K562 (cell line): ENCODE measurements around the gene ORC4. TPM values are rescaled to one million over a fixed set of nuclear protein-coding genes. Genes with fewer than 3 reads are reported as not detected.

Experiments
- ATAC-seq: fragments of 200-7000 bp; cut with Tn5 transposase; 3 replicates; pipeline ENCODE4 v1.9.1; 2020; ENCODE audit warnings: moderate library complexity
- BruUV-seq: library from RNA; stranded (reverse); fragments of 400-500 nt; replicated peaks from 2 replicates; lab custom pipeline; 2021; lab: Mats Ljungman, UMichigan
- CTCF ChIA-PET: fragments of 300-600 bp; formaldehyde crosslinking; extraction: SDS; loops from one replicate; lab custom pipeline; 2021; ENCODE audit warnings: low intra/inter-chr PET ratio; lab: Yijun Ruan, JAX
- POLR2A ChIA-PET: fragments of 300-600, 350-650 bp; sonication (Branson Sonifier 250); formaldehyde crosslinking; extraction: SDS; loops from one replicate; lab custom pipeline; 2021; ENCODE audit warnings: antibody characterized with exemption, inconsistent platforms; lab: Yijun Ruan, JAX
- DNase-seq, 4 experiments: peaks; one replicate each; pipeline versions ENCODE4 v3.0.0 to v3.0.0-alpha.2; 2011 to 2018; ENCODE audit warnings: low spot score in 3 of 4, mixed read lengths in 3 of 4; ENCODE audit errors: extremely low read depth in 1 of 4
- FAIRE-seq: peaks from 2 replicates; lab custom pipeline; 2011; peaks lifted over from hg19 to GRCh38; lab: Jason Lieb, UNC
- H2AFZ ChIP-seq: 2 replicates; pipeline ENCODE4 v1.6.0; 2011; ENCODE audit warnings: low read depth, low read length, control low read depth, inconsistent platforms
- H3K27ac ChIP-seq: fragments of 200-600 bp; 3 replicates; pipeline ENCODE4 v1.8.0; 2011; ENCODE audit warnings: low read depth, mild to moderate bottlenecking, control low read depth, inconsistent platforms, low read length, moderate library complexity, mixed read lengths; ENCODE audit errors: extremely low read depth
- H3K27me3 ChIP-seq, 2 experiments: fragments of 300-600 bp in 1 of 2; 2 replicates in 1 of 2; 3 replicates in 1 of 2; pipeline versions ENCODE4 v1.6.0 to v1.8.0; 2011; ENCODE audit warnings: inconsistent platforms in 2 of 2, low read length in 2 of 2, mild to moderate bottlenecking in 1 of 2, mixed read lengths in 1 of 2, moderate library complexity in 1 of 2; ENCODE audit not compliant: control insufficient read depth in 2 of 2, insufficient read depth in 2 of 2
- H3K36me3 ChIP-seq: fragments of 300-600 bp; 3 replicates; pipeline ENCODE4 v1.8.0; 2011; ENCODE audit warnings: mild to moderate bottlenecking, low read length, inconsistent platforms; ENCODE audit not compliant: control insufficient read depth, insufficient read depth
- H3K4me1 ChIP-seq, 2 experiments: fragments of 200-600 bp in 1 of 2; replicated peaks in 1 of 2; 2 replicates in 1 of 2; 3 replicates in 1 of 2; pipeline versions ENCODE4 v1.5.1 to v1.8.0; 2011; ENCODE audit warnings: inconsistent platforms in 2 of 2, low read length in 2 of 2, mild to moderate bottlenecking in 1 of 2, mixed read lengths in 1 of 2, moderate library complexity in 1 of 2; ENCODE audit not compliant: control insufficient read depth in 2 of 2, insufficient read depth in 2 of 2
- H3K4me2 ChIP-seq: 2 replicates; pipeline ENCODE4 v1.6.1; 2011; ENCODE audit warnings: low read length, control low read depth, inconsistent platforms, mixed read lengths; ENCODE audit not compliant: insufficient read depth
- H3K4me3 ChIP-seq: fragments of 200-600 bp; sonication (generic), shearing (Covaris generic); 2 replicates; pipeline ENCODE4 v1.5.1; 2016; ENCODE audit warnings: control low read depth, inconsistent platforms
- H3K79me2 ChIP-seq: fragments of 200-600 bp; 3 replicates; pipeline ENCODE4 v1.8.0; 2011; ENCODE audit warnings: low read length, inconsistent platforms; ENCODE audit not compliant: control insufficient read depth, insufficient read depth
- H3K9ac ChIP-seq, 2 experiments: 2 replicates each; pipeline versions ENCODE4 v1.6.0 to v1.6.1; 2011; ENCODE audit warnings: low read depth in 2 of 2, low read length in 2 of 2, control low read depth in 1 of 2, inconsistent platforms in 1 of 2, mild to moderate bottlenecking in 1 of 2, mixed read lengths in 1 of 2; ENCODE audit not compliant: insufficient read depth in 1 of 2
- H3K9me1 ChIP-seq: one replicate; pipeline ENCODE4 v1.6.0; 2011; ENCODE audit warnings: inconsistent platforms, mild to moderate bottlenecking, low read length, moderate library complexity; ENCODE audit not compliant: control insufficient read depth, insufficient read depth
- H3K9me3 ChIP-seq: replicated peaks from 2 replicates; pipeline ENCODE4 v1.5.1; 2011; ENCODE audit warnings: low read depth, low read length, inconsistent platforms; ENCODE audit not compliant: control insufficient read depth, insufficient read depth
- H4K20me1 ChIP-seq: replicated peaks from 2 replicates; pipeline ENCODE4 v1.6.1; 2011; ENCODE audit warnings: low read length, inconsistent platforms, mixed read lengths; ENCODE audit not compliant: control insufficient read depth, insufficient read depth
- ARID3A ChIP-seq: IDR thresholded peaks from 2 replicates; pipeline ENCODE4 v1.6.1; 2012; ENCODE audit warnings: low read depth, low read length, improper control_type of control experiment, borderline replicate concordance
- CUX1 ChIP-seq: fragments of 200-800 bp; sonication (Bioruptor generic); IDR thresholded peaks from 2 replicates; pipeline ENCODE4 v1.6.1; 2016; ENCODE audit warnings: missing genetic modification characterization, missing compliant biosample characterization
- HDAC2 ChIP-seq: fragments of 450-650 bp; IDR thresholded peaks from 2 replicates; pipeline ENCODE4 v1.6.1; 2016; ENCODE audit warnings: mild to moderate bottlenecking
- MAZ ChIP-seq, 2 experiments: fragments of 450-650 bp in 1 of 2; sonication (generic) in 1 of 2; formaldehyde crosslinking; IDR thresholded peaks in 1 of 2; conservative IDR thresholded peaks in 1 of 2; 2 replicates each; pipeline versions ENCODE4 v1.4.0 to v1.5.0; 2020; ENCODE audit warnings: mild to moderate bottlenecking in 1 of 2, missing genetic modification reagents in 1 of 2
- MECOM ChIP-seq: fragments of 250-450 bp; sonication (Bioruptor Pico); IDR thresholded peaks from 2 replicates; pipeline ENCODE4 v1.8.0; 2022; ENCODE audit warnings: inconsistent platforms
- MEF2D ChIP-seq: conservative IDR thresholded peaks from 2 replicates; pipeline ENCODE4 v1.6.1; 2016; ENCODE audit warnings: low read depth, missing genetic modification characterization, missing compliant biosample characterization
- MXI1 ChIP-seq: IDR thresholded peaks from 2 replicates; pipeline ENCODE4 v1.6.1; 2011; ENCODE audit warnings: low read depth, mild to moderate bottlenecking, improper control_type of control experiment, low read length
- SMAD1 ChIP-seq: fragments of 150-350 bp; IDR thresholded peaks from 2 replicates; pipeline ENCODE4 v1.6.1; 2014; ENCODE audit warnings: low read length, low read depth; ENCODE audit not compliant: partially characterized antibody
- SMAD4 ChIP-seq: fragments of 250-450 bp; sonication (Bioruptor Pico); conservative IDR thresholded peaks from 2 replicates; pipeline ENCODE4 v1.8.0; 2021; ENCODE audit warnings: inconsistent platforms, mild to moderate bottlenecking, moderate library complexity
- SMARCC2 ChIP-seq: fragments of 450-650 bp; IDR thresholded peaks from 2 replicates; pipeline ENCODE4 v1.6.1; 2017; ENCODE audit warnings: antibody characterized with exemption, moderate library complexity, mild to moderate bottlenecking, low read depth
- TCFL5 ChIP-seq: fragments of 250-450 bp; sonication (Bioruptor Pico); conservative IDR thresholded peaks from 2 replicates; pipeline ENCODE4 v1.6.1; 2021; ENCODE audit warnings: mild to moderate bottlenecking, moderate library complexity, matching md5 sums
- THRAP3 ChIP-seq: fragments of 450-650 bp; IDR thresholded peaks from 2 replicates; pipeline ENCODE4 v1.6.1; 2016; ENCODE audit warnings: mild to moderate bottlenecking, inconsistent platforms, borderline replicate concordance
- ZKSCAN8 ChIP-seq: fragments of 200-800 bp; sonication (Bioruptor generic); IDR thresholded peaks from 2 replicates; pipeline ENCODE4 v1.6.1; 2016; ENCODE audit warnings: missing genetic modification characterization, missing compliant biosample characterization
- ZNF589 ChIP-seq: fragments of 200-800 bp; sonication (Bioruptor generic); IDR thresholded peaks from 2 replicates; pipeline ENCODE4 v1.6.1; 2016; ENCODE audit warnings: low read depth, missing genetic modification characterization, missing compliant biosample characterization
- WGBS: fragments of 100-300 bp; shearing (Covaris generic); methylation state at CpG from one replicate; pipeline ENCODE4 v1.1.6; 2016; ENCODE audit warnings: low coverage, mixed read lengths; ENCODE audit not compliant: insufficient coverage; ENCODE audit errors: missing lambda C conversion rate; 5-methylcytosine and 5-hydroxymethylcytosine counted together
- in situ Hi-C: fragments of 300-500 bp; cut with MboI; formaldehyde crosslinking; loops from 4 replicates; pipeline ENCODE4 v1.15.0; 2018; ENCODE audit warnings: inconsistent platforms, mixed read lengths
- intact Hi-C: fragments of 100-400 bp; cut with micrococcal nuclease; formaldehyde crosslinking; loops from 2 replicates; pipeline ENCODE4 v1.14.2; 2022
- polyA plus RNA-seq, 8 experiments: library from polyadenylated mRNA; depleted of rRNA in 4 of 8; stranded (reverse) in 5 of 8; unstranded in 3 of 8; fragments of >200 nt; fragmentation: Nextera tagmentation in 2 of 8; fragmentation: Illumina TruSeq in 1 of 8; extraction: Ambion mirVana in 2 of 8; extraction: Trizol in 1 of 8; gene quantifications; 2 replicates each; pipeline versions ENCODE4 v1.2.1 to v1.2.3, GENCODE V29; 2011 to 2014; ENCODE audit warnings: inconsistent platforms in 1 of 8, missing spikeins in 1 of 8
- total RNA-seq, 7 experiments: library from RNA; depleted of rRNA in 6 of 7; stranded (reverse); fragments of >200 nt in 6 of 7; fragmentation: Illumina TruSeq in 2 of 7; extraction: Trizol in 2 of 7; gene quantifications; 2 replicates each; pipeline versions ENCODE4 v1.2.1 to v1.2.3, GENCODE V29; 2011 to 2021; ENCODE audit warnings: low replicate concordance in 1 of 7
- TF ChIP-seq, protein P1 (sequence below): fragments of 250-450 bp; sonication (Bioruptor Pico); IDR thresholded peaks from 2 replicates; pipeline ENCODE4 v1.4.0; 2020; ENCODE audit warnings: mild to moderate bottlenecking

ORC4 gene
- total and polyA plus RNA-seq, 9 of the 15 experiments (the other 6 are each of a cell fraction or from before 2014, with no cell fraction given) = 58.6 to 100 (median 70.5) TPM

DNA sequence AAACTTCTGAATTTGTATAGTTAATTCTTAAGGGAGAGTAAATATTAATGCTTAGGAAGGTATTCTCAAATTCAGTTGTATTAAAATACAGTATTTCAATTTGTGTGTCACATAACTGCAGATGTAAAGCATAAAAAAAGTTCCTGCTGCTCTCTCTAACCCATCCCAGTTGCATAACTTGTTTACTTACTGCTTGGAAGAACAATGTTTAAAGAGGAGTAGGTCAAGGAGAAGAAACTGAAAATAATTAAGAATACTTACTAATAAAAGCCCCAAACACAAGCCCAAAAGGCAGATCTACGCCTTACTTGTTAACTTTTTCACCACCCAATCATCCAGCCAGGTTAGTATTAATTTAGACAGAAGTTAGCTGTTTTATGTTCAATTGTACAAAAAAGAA is 81.2 kb downstream of the ORC4 start:
- CTCF ChIA-PET = no interaction called here
- H3K4me2 ChIP-seq = no peak overlapping the region
- H3K79me2 ChIP-seq = no peaks in the 10 kb centered on the region
- H3K9me1 ChIP-seq = no peaks in the 10 kb centered on the region
- H4K20me1 ChIP-seq = no peaks in the 10 kb centered on the region
- no peak overlapping the region for H3K4me3 ChIP-seq
- BruUV-seq = no TSS peak
- H3K27me3 ChIP-seq = no peaks in the 10 kb centered on the region
- no peaks in the 10 kb centered on the region for H3K4me1 ChIP-seq
- intact Hi-C loops (loop anchor here (5.0 kb wide), 1 partner anchor 263 kb away; no protein-coding TSS in a partner anchor), in situ Hi-C loops (loop anchor here (10.0 to 25.0 kb wide), 2 partner anchors 575 to 1048 kb away; no protein-coding TSS in a partner anchor)
- DNase-seq (no peak), ATAC-seq (no peak), FAIRE-seq (no peak)
- POLR2A ChIA-PET = no interaction called here
- no peaks in the 10 kb centered on the region for H3K9me3 ChIP-seq
- 92% methylated on average over 1 of the region's 1 CpG for WGBS
- no peak overlapping the region for H2AFZ ChIP-seq
- no peak overlapping the region for H3K27ac ChIP-seq
- H3K9ac ChIP-seq = no peak overlapping the region
- H3K36me3 ChIP-seq = peaks cover 54% of the 10 kb centered on the region
- TF ChIP-seq MECOM (CRISPR knock-in tag) (no peak), HDAC2 (no peak), CUX1 (CRISPR knock-in tag) (no peak), MXI1 (no peak), MEF2D (tag) (no peak), SMAD1 (no peak), ZNF589 (no peak), SMAD4 (CRISPR knock-in tag) (no peak), ZKSCAN8 (no peak), THRAP3 (no peak), ARID3A (no peak), MAZ (CRISPR knock-in tag; conservative IDR thresholded peaks at IDR 0.05 in 1 of 2, IDR thresholded peaks at IDR 0.05 in 1 of 2) (no peak), SMARCC2 (no peak), TCFL5 (CRISPR knock-in tag) (no peak)
- TF ChIP-seq, protein P1, sequence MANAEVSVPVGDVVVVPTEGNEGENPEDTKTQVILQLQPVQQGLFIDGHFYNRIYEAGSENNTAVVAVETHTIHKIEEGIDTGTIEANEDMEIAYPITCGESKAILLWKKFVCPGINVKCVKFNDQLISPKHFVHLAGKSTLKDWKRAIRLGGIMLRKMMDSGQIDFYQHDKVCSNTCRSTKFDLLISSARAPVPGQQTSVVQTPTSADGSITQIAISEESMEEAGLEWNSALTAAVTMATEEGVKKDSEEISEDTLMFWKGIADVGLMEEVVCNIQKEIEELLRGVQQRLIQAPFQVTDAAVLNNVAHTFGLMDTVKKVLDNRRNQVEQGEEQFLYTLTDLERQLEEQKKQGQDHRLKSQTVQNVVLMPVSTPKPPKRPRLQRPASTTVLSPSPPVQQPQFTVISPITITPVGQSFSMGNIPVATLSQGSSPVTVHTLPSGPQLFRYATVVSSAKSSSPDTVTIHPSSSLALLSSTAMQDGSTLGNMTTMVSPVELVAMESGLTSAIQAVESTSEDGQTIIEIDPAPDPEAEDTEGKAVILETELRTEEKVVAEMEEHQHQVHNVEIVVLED (CRISPR knock-in tag) = no peak
